GOT3 (cell line): Measurements from ENCODE around the gene CDK5RAP1.
"Not testable (repeated sequence)": the region's sequence is repeated elsewhere in the genome, so short reads cannot be mapped to it uniquely, and the experiment has no call there.

Source experiments
- DNase-seq: peaks from one replicate; lab custom pipeline; 2025; ENCODE audit warnings: mixed read lengths; lab: John Stamatoyannopoulos, UW

CDK5RAP1 gene

DNA sequence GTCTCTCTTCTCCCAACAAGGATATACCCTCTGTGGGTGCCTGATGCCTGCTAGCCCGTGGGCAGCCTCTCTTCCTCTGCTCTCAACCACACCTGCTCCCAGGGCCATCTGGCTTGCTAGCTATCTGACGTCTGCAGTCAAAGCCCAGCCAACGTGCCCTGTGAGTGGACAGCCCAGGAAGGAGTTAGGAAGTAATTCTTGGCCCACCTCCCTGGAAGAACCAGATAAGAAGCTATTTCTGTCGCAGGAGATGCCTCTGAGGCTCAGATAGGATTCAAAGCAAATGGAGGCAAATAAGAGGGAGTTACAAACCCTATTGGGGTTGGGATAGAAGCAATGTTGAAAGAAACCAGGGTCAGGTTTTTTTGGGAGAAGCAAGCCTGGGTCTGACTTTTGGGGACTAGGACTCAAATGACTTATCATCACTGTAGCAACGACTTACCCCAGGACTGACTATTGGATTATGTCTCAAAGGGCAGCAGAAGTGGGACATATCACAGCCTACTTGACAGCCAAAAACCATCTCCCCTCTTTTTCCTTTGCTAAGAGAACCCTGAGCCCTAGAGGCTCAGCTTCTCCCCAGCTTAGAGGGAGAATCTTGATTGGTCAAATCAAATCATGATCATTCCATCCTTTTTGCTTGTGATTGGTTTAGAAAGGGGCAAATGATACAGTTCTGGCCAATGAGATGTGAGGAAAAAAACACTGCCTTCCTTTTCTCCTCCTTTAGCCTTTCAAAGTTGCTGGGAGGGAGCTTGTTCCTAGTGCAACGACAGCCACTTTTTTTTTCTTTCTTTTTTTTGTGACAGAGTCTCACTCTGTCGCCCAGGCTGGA lies 18.0 kb upstream of the CDK5RAP1 start:
- DNase-seq = no peak

DNA sequence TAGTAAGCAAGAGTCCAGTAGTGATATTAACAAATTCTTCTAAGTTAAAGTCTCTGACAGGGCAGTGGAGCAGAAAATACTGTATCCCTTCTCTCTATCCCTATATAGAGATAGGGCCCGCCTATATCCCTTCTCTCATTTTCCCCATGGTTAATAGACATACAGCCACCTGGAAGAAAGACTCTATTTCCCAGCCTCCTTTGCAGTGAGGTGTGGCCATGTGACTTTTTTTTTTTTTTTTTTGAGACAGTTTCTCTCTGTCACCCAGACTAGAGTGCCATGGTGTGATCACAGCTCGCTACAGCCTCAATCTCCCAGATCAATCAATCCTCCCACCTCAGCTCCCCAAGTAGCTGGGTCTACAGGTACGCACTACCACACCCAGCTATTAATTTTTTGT lies 16.7 kb upstream of the CDK5RAP1 start:
- DNase-seq = no peak

DNA sequence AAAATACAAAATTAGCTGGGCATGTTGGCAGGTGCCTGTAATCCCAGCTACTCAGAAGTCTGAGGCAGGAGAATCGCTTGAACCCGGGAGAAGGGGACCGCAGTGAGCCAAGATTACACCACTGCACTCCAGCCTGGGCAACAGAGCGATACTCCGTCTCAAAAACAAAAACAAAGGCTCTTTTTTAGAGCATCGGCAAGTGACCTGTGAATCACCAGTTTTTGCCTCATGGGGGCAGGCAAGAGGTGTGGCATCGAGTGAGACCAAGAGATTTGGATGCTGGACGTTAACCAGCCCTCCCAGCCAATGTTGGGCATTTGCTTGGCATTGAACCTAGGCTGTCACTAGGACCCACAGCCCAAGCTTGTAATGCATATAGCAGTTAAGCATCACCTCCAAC lies 14.6 kb upstream of the CDK5RAP1 start:
- DNase-seq = no peak

DNA sequence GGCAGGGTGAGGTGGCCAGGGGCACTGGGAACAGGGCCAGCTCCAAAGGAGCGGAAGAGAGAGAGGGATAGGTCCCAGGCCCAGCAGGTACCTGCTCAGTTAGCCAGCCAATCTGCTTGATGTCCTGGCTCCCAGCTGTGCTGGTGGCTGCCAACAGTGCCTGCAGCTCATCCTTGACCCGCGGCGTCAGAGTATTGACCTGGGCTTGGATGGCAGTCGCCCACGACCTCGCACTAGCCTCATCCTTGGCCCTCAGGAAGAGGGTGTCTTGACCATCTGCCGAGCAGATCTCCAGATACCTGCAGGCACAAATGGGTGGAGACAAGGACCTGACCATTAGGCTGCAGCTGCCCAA lies 11.1 kb upstream of the CDK5RAP1 start:
- no peak for DNase-seq

DNA sequence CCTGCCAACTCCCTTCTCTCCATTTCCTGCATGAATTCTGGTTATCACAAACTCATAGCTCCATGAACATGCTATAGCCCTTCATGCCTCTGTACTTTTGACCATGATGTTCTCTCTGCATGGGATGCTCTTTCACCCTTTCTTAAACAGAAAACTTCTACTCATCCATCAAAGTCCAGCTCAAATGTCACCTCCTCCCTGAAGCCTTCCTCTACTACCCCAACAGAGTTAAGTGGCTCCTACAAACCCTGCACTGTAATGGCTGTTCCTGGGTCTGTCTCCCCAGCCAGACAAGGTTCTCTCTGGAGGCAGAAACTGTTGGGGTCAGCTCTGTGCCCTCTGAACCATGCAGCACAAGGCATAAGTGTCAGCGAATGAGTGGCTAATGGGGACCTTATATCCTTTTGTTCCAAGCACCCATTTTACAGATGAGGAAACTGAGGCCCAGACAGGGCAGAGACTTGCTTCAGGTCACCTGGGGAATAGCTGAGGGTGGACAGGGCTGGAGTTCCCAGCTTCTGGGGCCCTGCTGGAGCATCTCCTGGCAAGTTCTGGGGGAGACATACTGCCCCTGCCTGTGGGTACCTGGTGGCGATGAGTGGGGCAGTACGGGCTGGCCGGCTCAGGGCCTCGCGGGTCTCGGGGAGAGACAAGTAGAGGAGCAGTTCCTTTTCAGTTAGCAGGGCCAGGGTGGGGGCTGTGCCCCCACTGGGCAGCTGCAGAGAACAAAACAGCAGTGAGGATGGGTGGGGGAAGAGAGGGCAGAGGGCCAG lies 10.6 kb upstream of the CDK5RAP1 start:
- no peak for DNase-seq

DNA sequence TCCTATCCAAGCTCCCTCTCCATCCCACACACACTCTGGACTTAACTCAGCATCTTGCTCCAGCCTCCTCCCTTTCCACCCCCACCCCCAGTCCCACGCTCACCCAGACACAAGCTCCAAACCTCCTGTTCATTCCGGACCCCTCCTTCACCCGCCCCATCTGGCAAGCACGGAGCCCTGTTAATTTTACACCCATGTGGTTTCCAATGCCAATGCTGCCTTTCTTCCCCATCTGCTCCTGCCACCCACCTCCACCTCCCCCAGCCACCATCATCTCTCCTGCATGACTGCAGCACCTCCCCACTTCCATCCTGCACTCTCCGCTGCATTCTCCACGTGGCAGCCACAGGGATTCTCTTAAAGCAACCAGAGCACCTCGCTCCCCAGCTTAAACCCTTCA lies 9.9 kb upstream of the CDK5RAP1 start:
- DNase-seq = no peak

DNA sequence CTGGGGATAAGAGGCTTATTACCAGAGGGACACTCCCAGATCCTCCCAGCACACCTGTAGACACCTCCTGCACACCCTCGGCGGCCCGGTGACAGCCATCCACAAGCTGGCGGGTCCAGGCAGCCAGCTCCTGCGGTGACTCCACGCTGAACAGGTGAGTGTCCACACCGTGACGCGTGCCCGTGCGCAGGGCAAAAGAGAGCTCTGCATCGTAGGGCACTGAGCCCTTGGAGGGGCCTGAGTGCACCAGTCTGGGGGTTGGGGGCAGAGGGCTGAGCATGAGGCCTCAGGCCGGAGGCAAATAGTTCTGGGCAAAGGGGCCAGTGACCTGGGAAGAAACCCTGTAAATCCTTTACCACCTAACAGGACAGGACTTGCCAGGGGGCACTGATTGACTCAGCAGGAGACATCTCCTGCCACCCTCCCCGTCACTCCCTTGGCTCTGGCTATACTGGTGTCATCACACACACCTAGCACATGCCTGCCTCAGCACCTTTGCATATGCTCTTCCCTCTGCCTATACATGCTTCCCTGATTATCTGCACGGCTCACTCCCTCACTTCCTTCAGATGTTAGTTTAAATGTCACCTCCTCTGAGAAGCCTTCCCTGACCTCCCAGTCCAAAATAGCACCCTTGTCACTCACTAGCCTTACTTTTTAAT lies 8.9 kb upstream of the CDK5RAP1 start:
- no peak for DNase-seq

DNA sequence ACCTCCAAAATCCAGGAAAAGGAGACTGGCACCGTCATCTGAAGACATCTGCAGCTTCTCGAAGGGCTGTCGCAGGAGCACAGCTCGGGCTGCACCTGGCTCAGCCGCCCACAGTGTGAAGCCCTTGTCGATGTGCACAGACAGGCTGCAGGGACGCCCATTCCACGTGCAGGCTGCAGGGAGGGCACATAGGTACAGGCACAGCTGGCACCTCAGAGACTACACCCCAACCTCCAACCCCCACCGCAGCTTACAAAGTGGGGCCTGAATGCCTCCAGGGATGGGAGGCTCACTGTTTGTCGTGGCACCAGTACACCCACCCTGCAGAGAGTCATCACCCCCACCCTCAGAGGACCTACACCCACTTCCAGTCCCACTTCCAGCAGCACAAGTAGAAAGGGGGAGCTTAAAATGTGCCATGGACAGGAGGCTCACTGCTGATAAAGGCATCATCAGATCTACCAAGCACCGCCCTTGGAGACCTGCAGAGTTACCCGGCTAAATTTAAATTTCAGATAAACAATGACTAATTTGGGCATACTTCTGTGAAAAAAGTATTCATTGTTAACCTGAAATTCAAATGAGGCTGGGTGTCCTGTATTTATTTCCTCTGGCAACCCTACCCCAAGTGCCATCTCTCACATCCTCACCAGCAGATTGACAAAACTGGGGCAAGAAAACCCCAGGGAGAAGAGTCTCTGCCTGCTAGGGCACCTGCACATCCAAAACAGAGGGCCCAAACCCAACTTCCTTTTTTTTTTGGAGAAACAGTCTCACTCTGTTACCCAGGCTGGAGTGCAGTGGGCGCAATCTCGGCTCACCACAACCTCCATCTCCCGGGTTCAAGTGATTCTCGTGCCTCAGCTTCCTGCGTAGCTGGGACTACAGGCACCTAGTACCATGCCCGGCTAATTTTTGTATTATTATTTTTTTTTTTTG lies 7.7 kb upstream of the CDK5RAP1 start:
- no peak for DNase-seq

DNA sequence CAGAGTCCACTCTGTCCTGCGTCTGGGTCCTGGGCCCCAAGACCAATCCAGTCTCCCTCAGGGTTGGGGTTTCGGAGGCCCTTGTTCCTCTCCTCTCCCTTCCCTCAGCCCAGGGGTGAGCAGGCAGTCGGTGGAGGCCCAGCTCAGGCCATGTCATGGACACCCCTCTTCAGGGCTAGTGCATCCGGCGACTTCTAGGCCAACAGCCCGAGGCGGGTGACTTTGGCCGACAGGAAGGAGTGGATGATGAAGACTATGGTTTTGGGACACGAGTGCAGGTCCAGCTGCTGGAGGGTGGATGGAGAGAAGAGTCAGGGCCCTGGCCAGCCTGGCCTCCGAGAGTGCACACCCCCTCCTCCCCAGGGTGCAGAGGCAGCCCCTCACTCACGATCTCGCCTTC lies 7.0 kb upstream of the CDK5RAP1 start:
- no peak for DNase-seq

DNA sequence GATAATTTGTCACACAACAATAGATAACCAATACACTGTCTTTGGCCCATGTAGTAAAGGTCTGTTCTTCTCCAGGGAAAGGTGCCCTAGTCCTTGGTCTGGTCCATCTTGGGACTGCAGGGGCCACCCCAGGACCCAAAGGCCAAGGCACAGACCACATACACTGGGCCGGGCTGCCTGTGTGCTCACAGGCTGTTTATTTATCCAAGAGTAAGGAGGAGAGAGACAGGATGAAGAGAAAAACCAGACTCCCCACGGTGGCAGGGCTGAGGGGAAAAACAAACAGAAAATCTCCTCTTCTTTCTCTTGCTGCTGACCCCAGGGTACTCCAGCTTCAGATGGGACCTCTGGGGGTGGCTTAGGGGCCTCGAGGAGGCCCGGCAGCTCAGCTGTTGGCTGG lies 6.5 kb upstream of the CDK5RAP1 start:
- no peak for DNase-seq

DNA sequence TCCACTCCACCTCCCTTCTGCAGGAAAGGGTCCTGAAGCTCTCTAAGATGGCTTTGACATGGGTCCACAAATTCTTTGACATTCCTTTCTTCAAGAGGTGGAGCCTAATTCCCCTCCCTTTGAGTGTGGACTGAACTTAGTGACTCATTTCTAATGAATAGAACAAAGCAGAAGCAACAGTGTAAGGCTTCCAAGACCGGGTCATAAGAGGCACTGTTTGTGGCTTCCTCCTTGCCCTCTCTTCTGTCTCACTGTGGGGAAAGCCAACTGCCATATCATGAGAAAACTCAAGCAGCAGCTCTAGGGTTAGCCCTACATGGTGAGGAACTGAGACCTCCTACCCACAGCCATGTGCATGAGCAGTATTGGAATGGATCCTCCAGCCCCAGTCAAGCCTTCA lies 5.9 kb upstream of the CDK5RAP1 start:
- DNase-seq = no peak

DNA sequence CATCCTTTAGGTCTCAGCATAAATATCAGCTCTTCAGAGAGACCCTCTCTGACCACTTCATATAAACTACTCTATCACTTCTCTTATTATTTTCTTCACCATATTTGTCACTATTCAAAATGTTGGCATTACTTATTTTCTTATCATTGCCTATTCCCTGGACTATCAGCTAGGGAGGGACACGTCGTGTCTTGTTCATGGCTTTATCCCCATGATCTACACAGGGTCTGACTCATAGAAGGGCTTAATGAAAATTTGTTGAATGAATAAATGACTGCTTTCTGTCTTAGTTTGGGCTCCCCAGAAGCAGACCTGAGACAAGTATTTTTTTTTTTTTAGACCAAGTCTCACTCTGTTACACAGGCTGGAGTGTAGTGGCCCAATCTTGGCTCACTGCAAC lies 3.0 kb upstream of the CDK5RAP1 start:
- no peak for DNase-seq

DNA sequence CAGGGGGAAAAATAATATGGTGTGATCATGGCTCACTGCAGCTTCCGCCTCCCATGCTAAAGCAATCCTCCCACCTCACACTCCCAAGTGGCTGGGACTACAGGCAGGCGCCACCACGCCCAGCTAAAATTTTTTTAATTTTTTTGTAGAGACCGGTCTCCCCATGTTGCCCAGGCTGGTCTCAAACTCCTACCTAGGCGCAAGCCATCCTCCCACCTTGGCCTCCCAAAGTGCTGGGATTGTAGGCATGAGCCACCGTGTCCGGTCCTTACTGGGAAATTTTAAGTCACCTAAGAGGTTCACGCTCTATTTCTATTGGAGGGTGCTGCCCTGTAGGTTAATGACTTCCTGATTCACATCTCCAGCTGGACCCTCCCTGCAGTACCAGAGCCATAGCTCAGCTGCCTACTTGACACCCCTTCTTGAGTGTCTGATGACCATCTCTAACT lies 626 bp upstream of the CDK5RAP1 start:
- DNase-seq = no peak

DNA sequence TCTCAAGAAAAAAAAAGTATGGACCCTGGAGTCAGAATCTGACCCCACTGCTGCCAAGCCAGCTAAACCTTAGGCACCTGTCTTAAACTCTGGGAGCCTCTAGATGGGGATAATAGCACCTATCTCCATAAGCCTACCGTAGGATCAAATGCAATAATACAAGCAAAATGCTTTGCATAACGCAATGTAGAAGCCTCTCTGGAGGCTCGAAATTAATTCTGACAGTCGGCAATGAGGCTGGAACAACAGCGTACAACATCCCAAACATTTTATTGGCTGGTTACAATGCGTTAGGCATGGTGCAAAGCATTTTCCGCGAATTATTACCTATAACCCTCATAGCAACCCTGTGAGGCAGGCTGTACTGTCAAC lies 521 bp downstream of the CDK5RAP1 start:
- no peak for DNase-seq

DNA sequence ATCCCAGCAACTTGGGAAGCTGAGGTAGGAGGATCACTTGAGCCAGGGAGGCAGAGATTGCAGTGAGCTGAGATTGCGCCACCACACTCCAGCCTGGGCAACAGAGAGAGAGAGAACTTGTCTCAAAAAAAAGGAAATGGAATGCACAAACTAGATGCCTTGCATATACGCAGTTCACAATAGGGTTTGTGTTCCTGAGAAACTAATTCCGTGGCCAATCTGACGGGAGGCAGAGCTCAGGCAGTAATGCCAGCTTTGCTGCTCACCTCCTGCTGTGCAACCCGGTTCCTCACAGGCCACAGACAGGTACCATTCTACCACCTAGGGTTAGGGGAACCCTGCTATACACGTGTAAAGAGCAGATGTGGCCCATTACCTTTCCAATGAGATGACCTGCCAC lies 1.4 kb downstream of the CDK5RAP1 start:
- DNase-seq = no peak

DNA sequence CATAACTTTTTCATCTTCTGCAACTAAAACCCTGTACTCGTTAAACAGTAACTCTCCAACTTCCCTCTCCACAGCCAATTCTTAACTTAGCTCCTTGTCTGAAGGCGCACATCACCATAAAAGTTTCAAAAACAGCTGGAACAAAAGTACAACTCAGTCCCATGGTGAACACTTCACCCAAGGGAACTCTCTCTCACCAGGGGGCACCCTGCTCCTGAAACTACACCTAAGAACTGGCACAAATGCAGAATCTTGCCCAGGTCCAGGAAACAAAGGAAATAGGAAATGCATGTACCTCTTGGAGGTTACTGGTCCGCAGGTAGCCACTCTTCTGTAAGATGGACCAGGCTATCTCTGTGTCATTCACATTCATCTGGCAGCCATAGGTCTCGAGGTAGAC lies 6.6 kb downstream of the CDK5RAP1 start:
- no peak for DNase-seq

DNA sequence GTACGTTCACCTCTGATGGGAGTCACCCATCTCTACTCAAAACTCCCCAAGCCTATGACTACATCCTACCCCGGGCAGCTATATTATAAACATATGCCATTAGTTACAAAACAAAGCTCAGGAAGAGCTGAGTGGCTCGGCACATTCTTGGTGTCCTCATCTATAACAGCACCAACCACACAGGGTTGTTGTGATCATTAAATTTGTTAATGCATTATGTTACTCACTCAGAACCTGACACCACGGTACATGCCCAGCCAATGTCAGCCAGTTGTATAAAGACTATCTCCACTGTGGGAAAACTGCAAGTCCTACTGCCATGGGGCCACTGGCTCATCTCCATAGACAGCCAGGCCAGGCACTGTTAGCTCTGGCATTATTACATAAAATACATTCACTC lies 7.7 kb downstream of the CDK5RAP1 start:
- no peak for DNase-seq

DNA sequence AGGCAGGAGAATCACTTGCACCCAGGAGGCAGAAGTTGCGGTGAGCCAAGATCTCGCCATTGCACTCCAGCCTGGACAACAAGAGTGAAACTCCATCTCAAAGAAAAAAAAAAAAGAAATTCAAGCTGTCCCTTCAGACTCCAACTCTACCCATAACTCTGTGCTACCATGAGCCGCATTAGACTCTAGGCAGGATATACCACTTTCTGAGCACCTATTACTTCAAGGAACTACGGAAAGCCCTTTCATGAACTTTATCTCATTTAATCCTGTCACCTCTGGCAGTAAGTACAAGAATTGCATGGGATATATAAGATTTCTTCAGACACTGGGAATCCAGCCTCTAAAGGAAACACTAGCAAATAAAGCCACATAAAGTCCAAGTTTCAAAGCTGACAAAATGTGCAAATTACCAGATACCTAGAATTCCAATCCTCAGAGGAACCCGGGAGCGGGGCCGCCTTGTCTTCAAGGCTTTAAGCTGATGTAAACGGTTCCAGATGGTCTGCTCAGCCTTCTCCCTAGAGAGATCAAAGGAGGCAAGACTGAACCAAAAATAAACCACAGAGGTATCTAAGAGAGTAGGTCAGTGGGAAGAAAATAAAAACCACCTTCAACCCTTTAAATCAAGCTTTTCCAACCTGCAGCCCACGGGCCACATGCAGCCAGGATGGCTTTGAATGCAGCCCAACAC lies 9.4 kb downstream of the CDK5RAP1 start:
- DNase-seq = no peak

DNA sequence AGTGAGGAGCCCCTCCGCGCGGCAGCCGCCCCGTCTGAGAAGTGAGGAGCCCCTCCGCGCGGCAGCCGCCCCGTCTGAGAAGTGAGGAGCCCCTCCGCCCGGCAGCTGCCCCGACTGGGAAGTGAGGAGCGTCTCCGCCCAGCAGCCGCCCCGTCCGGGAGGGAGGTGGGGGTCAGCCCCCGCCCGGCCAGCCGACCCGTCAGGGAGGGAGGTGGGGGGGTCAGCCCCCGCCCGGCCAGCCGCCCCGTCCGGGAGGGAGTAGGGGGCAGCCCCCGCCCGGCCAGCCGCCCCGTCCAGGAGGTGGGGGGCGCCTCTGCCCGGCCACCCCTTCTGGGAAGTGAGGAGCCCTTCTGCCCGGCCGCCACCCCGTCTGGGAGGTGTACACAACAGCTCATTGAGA lies 12.0 kb downstream of the CDK5RAP1 start:
- not testable (repeated sequence) for DNase-seq

DNA sequence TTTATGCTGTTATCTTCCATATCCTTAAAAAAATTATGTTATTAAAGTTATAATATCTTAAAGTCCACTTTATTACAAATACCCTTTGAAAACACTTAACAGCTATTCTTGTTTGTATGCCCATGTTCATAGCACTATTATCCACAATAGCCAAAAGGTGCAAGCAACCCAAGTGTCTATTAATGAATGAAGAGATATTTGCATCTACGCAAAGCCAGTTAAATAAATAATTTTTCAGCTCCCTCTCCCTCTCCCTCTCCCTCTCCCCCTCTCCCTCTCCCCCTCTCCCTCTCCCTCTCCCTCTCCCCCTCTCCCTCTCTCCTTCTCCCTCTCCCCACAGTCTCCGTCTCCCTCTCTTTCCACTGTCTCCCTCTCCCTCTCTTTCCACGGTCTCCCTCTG lies 13.1 kb downstream of the CDK5RAP1 start:
- no peak for DNase-seq

DNA sequence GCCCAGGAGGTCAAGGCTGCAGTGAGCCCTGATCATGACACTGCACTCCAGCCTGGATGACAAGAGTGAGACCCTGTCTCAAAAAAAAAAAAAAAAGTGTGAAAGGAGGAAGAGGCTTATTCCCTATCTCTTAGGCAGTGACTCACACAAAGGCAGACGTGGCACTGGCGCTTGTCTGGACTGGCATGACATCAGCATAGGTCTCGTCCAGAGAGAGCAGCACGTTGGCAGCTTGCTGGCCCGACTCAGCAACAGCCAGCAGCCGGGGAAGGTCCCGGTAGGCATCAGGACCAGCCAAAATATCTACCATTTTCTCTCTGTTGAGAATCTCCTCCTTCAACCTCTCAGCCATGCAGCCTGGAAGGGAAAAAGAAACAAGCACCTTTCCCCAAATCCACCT lies 14.1 kb downstream of the CDK5RAP1 start:
- no peak for DNase-seq
